ENCODE measurements around the gene LRRC70.

DNA sequence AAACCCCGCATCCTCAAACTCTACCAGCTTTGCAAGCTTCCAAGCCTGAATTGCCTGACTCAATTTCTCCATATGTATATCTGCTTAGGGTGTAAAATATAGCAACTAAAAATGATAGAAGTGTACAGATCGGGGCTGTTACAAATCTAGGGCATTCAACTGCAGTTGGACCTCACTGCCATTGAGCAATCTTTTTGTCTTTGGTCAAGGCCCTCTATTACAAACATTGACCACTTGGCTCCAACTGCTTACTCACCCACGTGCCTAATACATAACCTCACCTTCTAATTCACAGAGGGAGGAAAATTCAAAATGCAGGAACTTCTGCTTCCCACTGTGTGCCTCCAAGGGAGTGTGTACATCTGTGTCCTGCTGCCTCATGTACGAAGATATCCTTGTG lies 10.0 kb downstream of the LRRC70 start:
- TF ChIP-seq, protein P1, sequence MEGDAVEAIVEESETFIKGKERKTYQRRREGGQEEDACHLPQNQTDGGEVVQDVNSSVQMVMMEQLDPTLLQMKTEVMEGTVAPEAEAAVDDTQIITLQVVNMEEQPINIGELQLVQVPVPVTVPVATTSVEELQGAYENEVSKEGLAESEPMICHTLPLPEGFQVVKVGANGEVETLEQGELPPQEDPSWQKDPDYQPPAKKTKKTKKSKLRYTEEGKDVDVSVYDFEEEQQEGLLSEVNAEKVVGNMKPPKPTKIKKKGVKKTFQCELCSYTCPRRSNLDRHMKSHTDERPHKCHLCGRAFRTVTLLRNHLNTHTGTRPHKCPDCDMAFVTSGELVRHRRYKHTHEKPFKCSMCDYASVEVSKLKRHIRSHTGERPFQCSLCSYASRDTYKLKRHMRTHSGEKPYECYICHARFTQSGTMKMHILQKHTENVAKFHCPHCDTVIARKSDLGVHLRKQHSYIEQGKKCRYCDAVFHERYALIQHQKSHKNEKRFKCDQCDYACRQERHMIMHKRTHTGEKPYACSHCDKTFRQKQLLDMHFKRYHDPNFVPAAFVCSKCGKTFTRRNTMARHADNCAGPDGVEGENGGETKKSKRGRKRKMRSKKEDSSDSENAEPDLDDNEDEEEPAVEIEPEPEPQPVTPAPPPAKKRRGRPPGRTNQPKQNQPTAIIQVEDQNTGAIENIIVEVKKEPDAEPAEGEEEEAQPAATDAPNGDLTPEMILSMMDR (IDR thresholded peaks at IDR 0.05; ENCODE audit: insufficient read depth, low read length), result no peak
- TF ChIP-seq, protein P2, sequence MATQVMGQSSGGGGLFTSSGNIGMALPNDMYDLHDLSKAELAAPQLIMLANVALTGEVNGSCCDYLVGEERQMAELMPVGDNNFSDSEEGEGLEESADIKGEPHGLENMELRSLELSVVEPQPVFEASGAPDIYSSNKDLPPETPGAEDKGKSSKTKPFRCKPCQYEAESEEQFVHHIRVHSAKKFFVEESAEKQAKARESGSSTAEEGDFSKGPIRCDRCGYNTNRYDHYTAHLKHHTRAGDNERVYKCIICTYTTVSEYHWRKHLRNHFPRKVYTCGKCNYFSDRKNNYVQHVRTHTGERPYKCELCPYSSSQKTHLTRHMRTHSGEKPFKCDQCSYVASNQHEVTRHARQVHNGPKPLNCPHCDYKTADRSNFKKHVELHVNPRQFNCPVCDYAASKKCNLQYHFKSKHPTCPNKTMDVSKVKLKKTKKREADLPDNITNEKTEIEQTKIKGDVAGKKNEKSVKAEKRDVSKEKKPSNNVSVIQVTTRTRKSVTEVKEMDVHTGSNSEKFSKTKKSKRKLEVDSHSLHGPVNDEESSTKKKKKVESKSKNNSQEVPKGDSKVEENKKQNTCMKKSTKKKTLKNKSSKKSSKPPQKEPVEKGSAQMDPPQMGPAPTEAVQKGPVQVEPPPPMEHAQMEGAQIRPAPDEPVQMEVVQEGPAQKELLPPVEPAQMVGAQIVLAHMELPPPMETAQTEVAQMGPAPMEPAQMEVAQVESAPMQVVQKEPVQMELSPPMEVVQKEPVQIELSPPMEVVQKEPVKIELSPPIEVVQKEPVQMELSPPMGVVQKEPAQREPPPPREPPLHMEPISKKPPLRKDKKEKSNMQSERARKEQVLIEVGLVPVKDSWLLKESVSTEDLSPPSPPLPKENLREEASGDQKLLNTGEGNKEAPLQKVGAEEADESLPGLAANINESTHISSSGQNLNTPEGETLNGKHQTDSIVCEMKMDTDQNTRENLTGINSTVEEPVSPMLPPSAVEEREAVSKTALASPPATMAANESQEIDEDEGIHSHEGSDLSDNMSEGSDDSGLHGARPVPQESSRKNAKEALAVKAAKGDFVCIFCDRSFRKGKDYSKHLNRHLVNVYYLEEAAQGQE (IDR thresholded peaks at IDR 0.05; ENCODE audit: insufficient replicate concordance, low read depth), result no peak
- TF ChIP-seq POLR2AphosphoS5 (IDR thresholded peaks at IDR 0.05; ENCODE audit: low read depth), result no peak
